GM23338 (cell line): ENCODE data around the gene OTUD5. TPM values are rescaled to one million over a fixed set of nuclear protein-coding genes. Genes with fewer than 3 reads are reported as not detected.

Experiments
- ATAC-seq: fragments of 200-7000 bp; cut with Tn5 transposase; 3 replicates; pipeline ENCODE4 v1.9.1; 2020
- DNase-seq: peaks from one replicate; pipeline ENCODE4 v3.0.0-alpha.2; 2015; ENCODE audit warnings: low spot score
- H2AFZ ChIP-seq: fragments of 200-600 bp; sonication (generic); 2 replicates; pipeline ENCODE4 v1.8.0; 2016; ENCODE audit warnings: antibody characterized with exemption, mild to moderate bottlenecking, moderate library complexity
- H3F3A ChIP-seq: fragments of 200-600 bp; sonication (generic); replicated peaks from 2 replicates; pipeline ENCODE4 v1.8.0; 2017; ENCODE audit warnings: antibody characterized with exemption, mixed run types, low read depth
- H3K27ac ChIP-seq: fragments of 200-600 bp; sonication (generic); 2 replicates; pipeline ENCODE4 v1.6.1; 2016; ENCODE audit warnings: low read depth
- H3K27me3 ChIP-seq: fragments of 200-600 bp; sonication (generic); 2 replicates; pipeline ENCODE4 v1.8.0; 2016; ENCODE audit warnings: mild to moderate bottlenecking, mixed run types, moderate library complexity; ENCODE audit not compliant: insufficient read depth
- H3K36me3 ChIP-seq: fragments of 200-600 bp; sonication (generic); 2 replicates; pipeline ENCODE4 v1.8.0; 2016; ENCODE audit warnings: mild to moderate bottlenecking; ENCODE audit not compliant: insufficient read depth
- H3K4me1 ChIP-seq: fragments of 200-600 bp; sonication (generic); 2 replicates; pipeline ENCODE4 v1.8.0; 2016; ENCODE audit warnings: mild to moderate bottlenecking, moderate library complexity; ENCODE audit not compliant: insufficient read depth
- H3K4me2 ChIP-seq: fragments of 200-600 bp; sonication (generic); 2 replicates; pipeline ENCODE4 v1.7.1; 2017; ENCODE audit warnings: mixed run types
- H3K4me3 ChIP-seq: fragments of 200-600 bp; sonication (generic); 2 replicates; pipeline ENCODE4 v1.6.1; 2016; ENCODE audit warnings: mixed run types
- H3K79me2 ChIP-seq: fragments of 200-600 bp; sonication (generic); replicated peaks from 2 replicates; pipeline ENCODE4 v1.8.0; 2017; ENCODE audit warnings: mild to moderate bottlenecking; ENCODE audit not compliant: insufficient read depth
- H3K9me2 ChIP-seq: fragments of 200-600 bp; sonication (generic); 2 replicates; pipeline ENCODE4 v1.8.0; 2017; ENCODE audit not compliant: insufficient read depth
- H4K20me1 ChIP-seq: fragments of 200-600 bp; sonication (generic); replicated peaks from 2 replicates; pipeline ENCODE4 v1.8.0; 2017; ENCODE audit warnings: mild to moderate bottlenecking; ENCODE audit not compliant: insufficient read depth
- H3K27ac Mint-ChIP-seq: 2 replicates; pipeline ENCODE4 v1.8.0; 2020; ENCODE audit warnings: inconsistent platforms, mild to moderate bottlenecking, moderate library complexity, mixed read lengths
- H3K27me3 Mint-ChIP-seq: 3 replicates; pipeline ENCODE4 v1.8.0; 2022; ENCODE audit warnings: low read depth, mild to moderate bottlenecking, moderate library complexity, mixed read lengths, inconsistent platforms; ENCODE audit not compliant: insufficient read depth, poor library complexity
- H3K36me3 Mint-ChIP-seq: 3 replicates; pipeline ENCODE4 v1.8.0; 2021; ENCODE audit warnings: low read depth, mild to moderate bottlenecking, inconsistent platforms, moderate library complexity, mixed read lengths
- H3K4me1 Mint-ChIP-seq: 3 replicates; pipeline ENCODE4 v1.8.0; 2020; ENCODE audit warnings: mild to moderate bottlenecking, inconsistent platforms, mixed read lengths
- H3K4me3 Mint-ChIP-seq: 3 replicates; pipeline ENCODE4 v1.8.0; 2021; ENCODE audit warnings: moderate library complexity, mild to moderate bottlenecking, inconsistent platforms, mixed read lengths
- H3K9me3 Mint-ChIP-seq: 3 replicates; pipeline ENCODE4 v1.8.0; 2020; ENCODE audit warnings: moderate library complexity, mild to moderate bottlenecking, inconsistent platforms, mixed read lengths
- CREB1 ChIP-seq: fragments of 250-450 bp; sonication (Bioruptor Pico); IDR thresholded peaks from 2 replicates; pipeline ENCODE4 v1.5.0; 2020; ENCODE audit warnings: low read depth, mild to moderate bottlenecking, moderate library complexity
- EZH2phosphoT487 ChIP-seq: fragments of 200-600 bp; sonication (generic); IDR thresholded peaks from one replicate; pipeline ENCODE4 v1.8.1; 2018; ENCODE audit warnings: antibody characterized with exemption; ENCODE audit not compliant: unreplicated experiment
- JUNB ChIP-seq: IDR thresholded peaks from one replicate; pipeline ENCODE4 v1.6.1; 2016; ENCODE audit warnings: antibody characterized with exemption; ENCODE audit not compliant: unreplicated experiment
- NANOG ChIP-seq: IDR thresholded peaks from 2 replicates; pipeline ENCODE4 v1.6.1; 2016; ENCODE audit warnings: antibody characterized with exemption, borderline replicate concordance
- POLR2AphosphoS5 ChIP-seq: IDR thresholded peaks from 2 replicates; pipeline ENCODE4 v1.6.1; 2016; ENCODE audit warnings: antibody characterized with exemption, low read depth
- STAT1 ChIP-seq: IDR thresholded peaks from one replicate; pipeline ENCODE4 v1.6.1; 2016; ENCODE audit warnings: antibody characterized with exemption; ENCODE audit not compliant: unreplicated experiment
- ZNF331 ChIP-seq: fragments of 250-450 bp; sonication (Bioruptor Pico); IDR thresholded peaks from 2 replicates; pipeline ENCODE4 v1.5.0; 2020; ENCODE audit warnings: low read depth, mild to moderate bottlenecking, moderate library complexity
- polyA plus RNA-seq: library from polyadenylated mRNA; unstranded; fragments of >200 nt; fragmentation: Nextera tagmentation; extraction: Ambion mirVana; gene quantifications from 2 replicates; pipeline ENCODE4 v1.2.1, GENCODE V29; 2016
- total RNA-seq: library from RNA; depleted of rRNA; stranded (reverse); fragments of >200 nt; shearing (Covaris generic); gene quantifications from 2 replicates; pipeline ENCODE4 v1.2.3, GENCODE V29; 2014
- TF ChIP-seq, protein P1 (sequence below), 2 experiments: fragments of 200-600 bp in 1 of 2; sonication (generic) in 1 of 2; conservative IDR thresholded peaks; 2 replicates each; pipeline versions ENCODE4 v1.5.1 to v1.6.1; 2016 to 2017; ENCODE audit warnings: antibody characterized with exemption in 2 of 2, low read depth in 2 of 2, mild to moderate bottlenecking in 2 of 2, moderate library complexity in 1 of 2
- TF ChIP-seq, protein P2 (sequence below): IDR thresholded peaks from one replicate; pipeline ENCODE4 v1.6.1; 2018; ENCODE audit warnings: antibody characterized with exemption; ENCODE audit not compliant: unreplicated experiment
- TF ChIP-seq, protein P3 (sequence below): IDR thresholded peaks from 2 replicates; pipeline ENCODE4 v1.6.1; 2016; ENCODE audit warnings: antibody characterized with exemption

Gene OTUD5
- total and polyA plus RNA-seq, 2 experiments from 2014 or later = 23.5 to 56.5 TPM

DNA sequence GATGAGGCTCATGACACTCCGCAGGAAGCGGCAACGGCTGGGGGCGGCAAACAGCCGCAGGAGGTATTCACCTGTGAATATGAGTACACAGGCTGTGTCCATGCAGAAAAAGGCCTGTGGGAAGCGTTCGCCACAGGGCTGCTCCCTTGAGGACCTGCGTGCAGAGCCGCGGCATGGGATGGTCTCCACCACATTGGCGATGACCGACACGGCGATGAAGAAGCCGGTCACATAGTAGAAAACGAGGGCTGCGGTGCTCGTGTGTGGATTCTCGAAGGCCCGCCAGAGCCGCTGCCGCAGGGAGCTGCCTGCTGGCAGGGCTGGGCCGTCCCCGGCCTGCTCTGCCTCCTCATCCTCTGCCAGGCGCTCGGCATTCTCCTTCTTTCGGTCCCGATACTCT is 12.1 kb upstream of the OTUD5 start (continued):
- TF ChIP-seq, protein P1, sequence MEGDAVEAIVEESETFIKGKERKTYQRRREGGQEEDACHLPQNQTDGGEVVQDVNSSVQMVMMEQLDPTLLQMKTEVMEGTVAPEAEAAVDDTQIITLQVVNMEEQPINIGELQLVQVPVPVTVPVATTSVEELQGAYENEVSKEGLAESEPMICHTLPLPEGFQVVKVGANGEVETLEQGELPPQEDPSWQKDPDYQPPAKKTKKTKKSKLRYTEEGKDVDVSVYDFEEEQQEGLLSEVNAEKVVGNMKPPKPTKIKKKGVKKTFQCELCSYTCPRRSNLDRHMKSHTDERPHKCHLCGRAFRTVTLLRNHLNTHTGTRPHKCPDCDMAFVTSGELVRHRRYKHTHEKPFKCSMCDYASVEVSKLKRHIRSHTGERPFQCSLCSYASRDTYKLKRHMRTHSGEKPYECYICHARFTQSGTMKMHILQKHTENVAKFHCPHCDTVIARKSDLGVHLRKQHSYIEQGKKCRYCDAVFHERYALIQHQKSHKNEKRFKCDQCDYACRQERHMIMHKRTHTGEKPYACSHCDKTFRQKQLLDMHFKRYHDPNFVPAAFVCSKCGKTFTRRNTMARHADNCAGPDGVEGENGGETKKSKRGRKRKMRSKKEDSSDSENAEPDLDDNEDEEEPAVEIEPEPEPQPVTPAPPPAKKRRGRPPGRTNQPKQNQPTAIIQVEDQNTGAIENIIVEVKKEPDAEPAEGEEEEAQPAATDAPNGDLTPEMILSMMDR (conservative IDR thresholded peaks at IDR 0.05; ENCODE audit: low read depth in 2 of 2) = no peak
- no peak for TF ChIP-seq STAT1
- TF ChIP-seq, protein P2, sequence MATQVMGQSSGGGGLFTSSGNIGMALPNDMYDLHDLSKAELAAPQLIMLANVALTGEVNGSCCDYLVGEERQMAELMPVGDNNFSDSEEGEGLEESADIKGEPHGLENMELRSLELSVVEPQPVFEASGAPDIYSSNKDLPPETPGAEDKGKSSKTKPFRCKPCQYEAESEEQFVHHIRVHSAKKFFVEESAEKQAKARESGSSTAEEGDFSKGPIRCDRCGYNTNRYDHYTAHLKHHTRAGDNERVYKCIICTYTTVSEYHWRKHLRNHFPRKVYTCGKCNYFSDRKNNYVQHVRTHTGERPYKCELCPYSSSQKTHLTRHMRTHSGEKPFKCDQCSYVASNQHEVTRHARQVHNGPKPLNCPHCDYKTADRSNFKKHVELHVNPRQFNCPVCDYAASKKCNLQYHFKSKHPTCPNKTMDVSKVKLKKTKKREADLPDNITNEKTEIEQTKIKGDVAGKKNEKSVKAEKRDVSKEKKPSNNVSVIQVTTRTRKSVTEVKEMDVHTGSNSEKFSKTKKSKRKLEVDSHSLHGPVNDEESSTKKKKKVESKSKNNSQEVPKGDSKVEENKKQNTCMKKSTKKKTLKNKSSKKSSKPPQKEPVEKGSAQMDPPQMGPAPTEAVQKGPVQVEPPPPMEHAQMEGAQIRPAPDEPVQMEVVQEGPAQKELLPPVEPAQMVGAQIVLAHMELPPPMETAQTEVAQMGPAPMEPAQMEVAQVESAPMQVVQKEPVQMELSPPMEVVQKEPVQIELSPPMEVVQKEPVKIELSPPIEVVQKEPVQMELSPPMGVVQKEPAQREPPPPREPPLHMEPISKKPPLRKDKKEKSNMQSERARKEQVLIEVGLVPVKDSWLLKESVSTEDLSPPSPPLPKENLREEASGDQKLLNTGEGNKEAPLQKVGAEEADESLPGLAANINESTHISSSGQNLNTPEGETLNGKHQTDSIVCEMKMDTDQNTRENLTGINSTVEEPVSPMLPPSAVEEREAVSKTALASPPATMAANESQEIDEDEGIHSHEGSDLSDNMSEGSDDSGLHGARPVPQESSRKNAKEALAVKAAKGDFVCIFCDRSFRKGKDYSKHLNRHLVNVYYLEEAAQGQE = no peak

DNA sequence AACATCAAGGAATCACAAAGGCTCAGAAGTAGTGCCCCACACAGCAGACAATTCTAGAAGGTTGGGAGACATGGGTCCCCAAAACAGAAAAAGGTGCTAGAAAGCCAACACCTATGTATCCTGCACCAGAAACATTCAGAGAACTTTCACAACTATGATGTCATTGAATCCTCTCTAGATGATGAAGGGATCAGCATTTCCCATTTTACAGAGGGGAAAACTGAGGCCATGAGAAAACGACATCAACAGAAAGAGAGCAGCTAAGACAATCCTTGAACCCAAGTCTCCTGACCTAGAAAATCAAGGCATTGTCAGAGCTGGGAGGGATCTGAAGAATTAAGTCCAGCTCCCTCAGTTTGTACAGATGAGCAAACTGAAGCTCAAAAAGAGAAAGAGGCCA is 11.0 kb upstream of the OTUD5 start:
- H3K27me3 Mint-ChIP-seq = peaks cover 2% of the 10 kb centered on the region
- DNase-seq (no peak), ATAC-seq (no peak)
- H3K27me3 ChIP-seq = no peaks in the 10 kb centered on the region
- no peaks in the 10 kb centered on the region for H4K20me1 ChIP-seq
- H3F3A ChIP-seq = no peaks in the 10 kb centered on the region
- no peaks in the 10 kb centered on the region for H3K9me3 Mint-ChIP-seq
- peaks cover 6% of the 10 kb centered on the region; the same call in 1 of the 3 replicates for H3K36me3 Mint-ChIP-seq
- no peaks in the 10 kb centered on the region for H3K4me1 ChIP-seq
- H3K9me2 ChIP-seq = no peaks in the 10 kb centered on the region
- H3K27ac Mint-ChIP-seq = no peak overlapping the region
- H3K4me2 ChIP-seq = no peak overlapping the region
- no peak overlapping the region for H3K27ac ChIP-seq
- peaks cover 19% of the 10 kb centered on the region for H3K4me1 Mint-ChIP-seq
- no peak overlapping the region for H2AFZ ChIP-seq
- H3K4me3 Mint-ChIP-seq = no peak overlapping the region
- no peaks in the 10 kb centered on the region for H3K36me3 ChIP-seq
- no peaks in the 10 kb centered on the region for H3K79me2 ChIP-seq
- H3K4me3 ChIP-seq = no peak overlapping the region
- TF ChIP-seq EZH2phosphoT487 (no peak), CREB1 (no peak), POLR2AphosphoS5 (no peak), JUNB (no peak), ZNF331 (no peak), STAT1 (no peak), NANOG (no peak)
- TF ChIP-seq, protein P1 (conservative IDR thresholded peaks at IDR 0.05; ENCODE audit: low read depth in 2 of 2) = no peak
- TF ChIP-seq, protein P3, sequence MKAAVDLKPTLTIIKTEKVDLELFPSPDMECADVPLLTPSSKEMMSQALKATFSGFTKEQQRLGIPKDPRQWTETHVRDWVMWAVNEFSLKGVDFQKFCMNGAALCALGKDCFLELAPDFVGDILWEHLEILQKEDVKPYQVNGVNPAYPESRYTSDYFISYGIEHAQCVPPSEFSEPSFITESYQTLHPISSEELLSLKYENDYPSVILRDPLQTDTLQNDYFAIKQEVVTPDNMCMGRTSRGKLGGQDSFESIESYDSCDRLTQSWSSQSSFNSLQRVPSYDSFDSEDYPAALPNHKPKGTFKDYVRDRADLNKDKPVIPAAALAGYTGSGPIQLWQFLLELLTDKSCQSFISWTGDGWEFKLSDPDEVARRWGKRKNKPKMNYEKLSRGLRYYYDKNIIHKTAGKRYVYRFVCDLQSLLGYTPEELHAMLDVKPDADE = no peak
